Kidney (tissue), 14 donors: ENCODE measurements around the gene LHX2. TPM values are rescaled to one million over a fixed set of nuclear protein-coding genes. Genes with fewer than 3 reads are reported as not detected.
A peak's percentile ranks its signal among the peaks of the same experiment; 100 is the strongest.

ENCODE experiments used
- DNase-seq, 5 donors: peaks; one replicate each; pipeline ENCODE4 v3.0.0-alpha.2; 2013 to 2020
- FAIRE-seq: peaks from 2 replicates; lab custom pipeline; 2012; peaks lifted over from hg19 to GRCh38; lab: Jason Lieb, UNC
- H3K27ac ChIP-seq, 2 donors: one replicate each; pipeline ENCODE4 v1.7.0; 2013; ENCODE audit warnings: low read depth in 2 of 2, low read length in 2 of 2, inconsistent platforms in 1 of 2
- H3K27me3 ChIP-seq: one replicate; pipeline ENCODE4 v1.7.1; 2013; ENCODE audit warnings: low read length, inconsistent platforms; ENCODE audit not compliant: control insufficient read depth, insufficient read depth
- H3K36me3 ChIP-seq, 3 donors: one replicate each; pipeline versions ENCODE4 v1.7.0 to v1.7.1; 2013; ENCODE audit warnings: low read length in 3 of 3, control low read depth in 1 of 3, inconsistent platforms in 1 of 3; ENCODE audit not compliant: insufficient read depth in 3 of 3, control insufficient read depth in 2 of 3
- H3K4me1 ChIP-seq, 3 donors: one replicate each; pipeline versions ENCODE4 v1.7.0 to v1.7.1; 2013; ENCODE audit warnings: low read length in 3 of 3, inconsistent platforms in 1 of 3, low read depth in 1 of 3; ENCODE audit not compliant: control insufficient read depth in 2 of 3, insufficient read depth in 2 of 3
- H3K4me3 ChIP-seq, 3 donors: one replicate each; pipeline versions ENCODE4 v1.7.0 to v1.8.1; 2013; ENCODE audit warnings: low read length in 3 of 3, control low read depth in 1 of 3, inconsistent platforms in 1 of 3
- H3K9ac ChIP-seq, 3 donors: one replicate each; pipeline versions ENCODE4 v1.7.0 to v1.7.1; 2013; ENCODE audit warnings: low read length in 3 of 3, control low read depth in 1 of 3, inconsistent platforms in 1 of 3
- H3K9me3 ChIP-seq, 3 donors: one replicate each; pipeline versions ENCODE4 v1.7.0 to v1.7.1; 2013; ENCODE audit warnings: low read length in 3 of 3, control low read depth in 1 of 3, inconsistent platforms in 1 of 3; ENCODE audit not compliant: control insufficient read depth in 2 of 3, insufficient read depth in 1 of 3
- CTCF ChIP-seq: IDR thresholded peaks from 3 replicates; pipeline ENCODE4 v1.5.1; 2012; ENCODE audit warnings: mild to moderate bottlenecking, moderate library complexity, borderline replicate concordance; ENCODE audit not compliant: insufficient read depth; ENCODE audit errors: extremely low read depth
- intact Hi-C: fragments of 100-400 bp; cut with DNase I; formaldehyde crosslinking; loops from one replicate; pipeline ENCODE4 v1.11.1; 2022
- polyA plus RNA-seq: library from polyadenylated mRNA; stranded (reverse); fragments of 350-450 nt; fragmentation: Illumina TruSeq; extraction: RNeasy Lipid Tissue Mini Kit (QIAGEN cat#74804); gene quantifications from one replicate; pipeline ENCODE4 v1.2.3, GENCODE V29; 2014; ENCODE audit warnings: low read depth, low replicate concordance; ENCODE audit not compliant: insufficient read depth
- total RNA-seq: library from RNA; stranded (reverse); fragmentation: NEBNext Ultra II Directional; extraction: Animal tissue kit (Norgen Biotek cat#: 25700); gene quantifications from one replicate; pipeline ENCODE4 v1.2.1, GENCODE V29; 2021
- donor health status: control.
- donor health status: control.
- donor health status: control.
- donor health status: control.
- donor health status: control.
- donor health status: DM: yes; HTN: yes; CAD: no.
- donor health status: Normal renal cell carcinoma (clear cell type).

The LHX2 gene
- total and polyA plus RNA-seq, 2 donors from 2014 or later, result not detected

DNA sequence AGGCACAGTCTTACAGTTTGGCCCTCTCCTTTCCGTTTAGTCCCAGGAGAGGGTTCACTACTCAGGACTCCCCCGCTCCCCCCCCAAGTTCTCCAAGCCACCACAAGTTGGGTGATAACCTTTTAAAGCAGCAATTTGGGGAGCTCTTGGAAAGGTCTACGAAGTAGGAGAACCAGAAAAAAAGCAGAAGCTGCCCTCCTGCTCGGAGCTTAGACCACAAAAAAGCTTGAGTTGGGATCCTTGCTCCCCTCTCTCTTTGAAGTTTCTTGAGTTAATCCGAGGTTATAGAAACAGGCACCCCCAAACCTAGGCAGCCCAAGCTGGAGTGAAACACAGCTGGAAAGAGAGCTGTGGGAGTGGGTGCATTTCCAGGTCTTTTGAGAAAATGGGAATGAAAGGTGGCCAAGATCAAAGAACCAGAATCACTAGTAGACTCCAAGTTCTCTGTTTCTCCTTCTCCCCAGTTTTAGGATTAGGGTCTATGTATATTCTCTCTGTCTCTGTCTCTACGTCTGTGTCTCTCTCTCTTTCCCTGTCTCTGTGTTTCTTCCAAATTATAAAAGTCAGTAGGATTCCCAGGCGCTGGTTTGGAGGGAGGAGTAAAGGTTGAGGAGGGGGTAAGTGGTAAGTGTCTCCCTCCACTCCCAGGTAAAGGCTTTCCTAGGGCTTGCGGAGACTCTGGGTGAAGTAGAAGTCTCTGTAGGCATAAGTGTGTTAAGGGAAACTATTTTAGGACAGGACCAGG, 2.8 kb downstream of the LHX2 start:
- no peaks in the 10 kb centered on the region for H3K36me3 ChIP-seq
- H3K4me3 ChIP-seq, result no peak overlapping the region
- no peak for TF ChIP-seq CTCF
- DNase-seq (peak in 1 of 5 donors; percentile 17), FAIRE-seq (no peak)
- H3K9me3 ChIP-seq, result no peaks in the 10 kb centered on the region
- no peak overlapping the region for H3K9ac ChIP-seq
- no peak overlapping the region for H3K27ac ChIP-seq
- intact Hi-C loops, result no loop called here
- H3K27me3 ChIP-seq, result peaks cover 53% of the 10 kb centered on the region
- peaks cover 0 to 10% (median 0%) of the 10 kb centered on the region in 3 donors for H3K4me1 ChIP-seq

GRCh38 chr9:124014956-124015660, 3.5 kb downstream of the LHX2 start:
- H3K4me1 ChIP-seq, result peaks cover 0 to 10% (median 0%) of the 10 kb centered on the region in 3 donors
- no peak overlapping the region for H3K9ac ChIP-seq
- no peak for FAIRE-seq
- no peak for TF ChIP-seq CTCF
- no peak overlapping the region for H3K27ac ChIP-seq
- intact Hi-C loops, result no loop called here
- H3K27me3 ChIP-seq, result peaks cover 52% of the 10 kb centered on the region
- no peaks in the 10 kb centered on the region for H3K36me3 ChIP-seq
- no peak overlapping the region for H3K4me3 ChIP-seq
- no peaks in the 10 kb centered on the region for H3K9me3 ChIP-seq
- DNase-seq, result peak in 1 of 5 donors; percentile 14

GRCh38 chr9:124015661-124016131, 4.1 kb downstream of the LHX2 start:
- intact Hi-C loops, result no loop called here
- H3K36me3 ChIP-seq, result no peaks in the 10 kb centered on the region
- peaks cover 0 to 9% (median 0%) of the 10 kb centered on the region in 3 donors for H3K4me1 ChIP-seq
- DNase-seq (peak in 1 of 5 donors; percentile 12), FAIRE-seq (no peak)
- H3K4me3 ChIP-seq, result no peak overlapping the region
- H3K27me3 ChIP-seq, result peaks cover 52% of the 10 kb centered on the region
- TF ChIP-seq CTCF, result no peak
- no peak overlapping the region for H3K27ac ChIP-seq
- H3K9me3 ChIP-seq, result no peaks in the 10 kb centered on the region
- no peak overlapping the region for H3K9ac ChIP-seq
